ENCODE data around the gene CDH23.
A peak's percentile ranks its signal among the peaks of the same experiment; 100 is the strongest.
"Not testable (repeated sequence)": the region's sequence is repeated elsewhere in the genome, so short reads cannot be mapped to it uniquely, and the experiment has no call there.

CDH23 gene

GRCh38 chr10:71845410-71846405, 449.0 kb downstream of the CDH23 start:
- WGBS, 2 experiments: 94 to 95% methylated on average over 9 to 11 of the region's 11 CpGs
- H3K4me3 ChIP-seq (ENCODE audit: insufficient read depth, low read depth, low read length): no peak overlapping the region
- no peak overlapping the region for H3K27ac ChIP-seq (ENCODE audit: insufficient read depth, low read depth, low read length, poor library complexity, severe bottlenecking)
- H3K36me3 ChIP-seq (ENCODE audit: control insufficient read depth, insufficient read depth, low read length): no peaks in the 10 kb centered on the region
- H3K9me3 ChIP-seq (ENCODE audit: control insufficient read depth, low read length): no peaks in the 10 kb centered on the region
- peaks cover 43% of the 10 kb centered on the region for H3K4me1 ChIP-seq (ENCODE audit: control insufficient read depth, insufficient read depth, low read length)
- H3K27me3 ChIP-seq (ENCODE audit: control insufficient read depth, insufficient read depth, low read length, poor library complexity, severe bottlenecking): no peaks in the 10 kb centered on the region

- H3K9me3 ChIP-seq (ENCODE audit: control insufficient read depth, low read length): no peaks in the 10 kb centered on the region
These were observed 450.1 kb downstream of the CDH23 start for GRCh38 chr10:71846816-71847215.

GRCh38 chr10:71847418-71847817, 450.7 kb downstream of the CDH23 start:
- WGBS, 2 experiments: 90 to 94% methylated on average over 8 of the region's 8 CpGs
- Histone ChIP-seq H3K27ac (ENCODE audit: insufficient read depth, low read depth, low read length, poor library complexity, severe bottlenecking) (no peak overlapping the region), H3K27me3 (ENCODE audit: control insufficient read depth, insufficient read depth, low read length, poor library complexity, severe bottlenecking) (no peaks in the 10 kb centered on the region), H3K4me3 (ENCODE audit: insufficient read depth, low read depth, low read length) (no peak overlapping the region), H3K9me3 (ENCODE audit: control insufficient read depth, low read length) (no peaks in the 10 kb centered on the region), H3K4me1 (ENCODE audit: control insufficient read depth, insufficient read depth, low read length) (peaks cover 27% of the 10 kb centered on the region), H3K36me3 (ENCODE audit: control insufficient read depth, insufficient read depth, low read length) (no peaks in the 10 kb centered on the region)

More at GRCh38 chr10:71846816-71847215, 450.1 kb downstream of the CDH23 start:
- 95 to 96% methylated on average over 3 of the region's 3 CpGs for WGBS, 2 experiments
- H3K4me3 ChIP-seq (ENCODE audit: insufficient read depth, low read depth, low read length): no peak overlapping the region
- H3K36me3 ChIP-seq (ENCODE audit: control insufficient read depth, insufficient read depth, low read length): no peaks in the 10 kb centered on the region
- H3K27me3 ChIP-seq (ENCODE audit: control insufficient read depth, insufficient read depth, low read length, poor library complexity, severe bottlenecking): no peaks in the 10 kb centered on the region
- no peak overlapping the region for H3K27ac ChIP-seq (ENCODE audit: insufficient read depth, low read depth, low read length, poor library complexity, severe bottlenecking)
- H3K4me1 ChIP-seq (ENCODE audit: control insufficient read depth, insufficient read depth, low read length): peaks cover 33% of the 10 kb centered on the region

- no peak overlapping the region for H3K27ac ChIP-seq (ENCODE audit: insufficient read depth, low read depth, low read length, poor library complexity, severe bottlenecking)
- no peaks in the 10 kb centered on the region for H3K9me3 ChIP-seq (ENCODE audit: control insufficient read depth, low read length)
- H3K4me3 ChIP-seq (ENCODE audit: insufficient read depth, low read depth, low read length): peak overlapping the region; percentile 11
- H3K27me3 ChIP-seq (ENCODE audit: control insufficient read depth, insufficient read depth, low read length, poor library complexity, severe bottlenecking): no peaks in the 10 kb centered on the region
- H3K4me1 ChIP-seq (ENCODE audit: control insufficient read depth, insufficient read depth, low read length): peaks cover 16% of the 10 kb centered on the region
- WGBS, 2 experiments: 84 to 86% methylated on average over 10 to 11 of the region's 11 CpGs
- no peaks in the 10 kb centered on the region for H3K36me3 ChIP-seq (ENCODE audit: control insufficient read depth, insufficient read depth, low read length)
These were observed 451.9 kb downstream of the CDH23 start for GRCh38 chr10:71848325-71849275.

GRCh38 chr10:71849461-71849908, 452.8 kb downstream of the CDH23 start:
- H3K4me3 ChIP-seq (ENCODE audit: insufficient read depth, low read depth, low read length): peak overlapping the region; percentile 98
- H3K9me3 ChIP-seq (ENCODE audit: control insufficient read depth, low read length): no peaks in the 10 kb centered on the region
- H3K36me3 ChIP-seq (ENCODE audit: control insufficient read depth, insufficient read depth, low read length): no peaks in the 10 kb centered on the region
- 91 to 92% methylated on average over 17 of the region's 17 CpGs for WGBS, 2 experiments
- no peaks in the 10 kb centered on the region for H3K27me3 ChIP-seq (ENCODE audit: control insufficient read depth, insufficient read depth, low read length, poor library complexity, severe bottlenecking)
- no peak overlapping the region for H3K27ac ChIP-seq (ENCODE audit: insufficient read depth, low read depth, low read length, poor library complexity, severe bottlenecking)
- peaks cover 14% of the 10 kb centered on the region for H3K4me1 ChIP-seq (ENCODE audit: control insufficient read depth, insufficient read depth, low read length)

- 8 to 12% methylated on average over 9 to 13 of the region's 13 CpGs for WGBS, 2 experiments
- Histone ChIP-seq H3K9me3 (ENCODE audit: control insufficient read depth, low read length) (no peaks in the 10 kb centered on the region), H3K27me3 (ENCODE audit: control insufficient read depth, insufficient read depth, low read length, poor library complexity, severe bottlenecking) (no peaks in the 10 kb centered on the region), H3K4me1 (ENCODE audit: control insufficient read depth, insufficient read depth, low read length) (peaks cover 14% of the 10 kb centered on the region), H3K36me3 (ENCODE audit: control insufficient read depth, insufficient read depth, low read length) (no peaks in the 10 kb centered on the region), H3K4me3 (ENCODE audit: insufficient read depth, low read depth, low read length) (peak overlapping the region; percentile 98), H3K27ac (ENCODE audit: insufficient read depth, low read depth, low read length, poor library complexity, severe bottlenecking) (peak overlapping the region; percentile 84)
These were observed 453.5 kb downstream of the CDH23 start for GRCh38 chr10:71850021-71850742.

GRCh38 chr10:71850743-71851464, 454.2 kb downstream of the CDH23 start, which contains the start of gene PSAP:
Gene PSAP, minus strand, starts transcription at chr10:71851251. Its CDS starts 30 bp downstream, at chr10:71851221.
- Histone ChIP-seq H3K27ac (ENCODE audit: insufficient read depth, low read depth, low read length, poor library complexity, severe bottlenecking) (peak within 1 kb of the TSS; percentile 84), H3K9me3 (ENCODE audit: control insufficient read depth, low read length) (no peaks in the 10 kb centered on the region), H3K36me3 (ENCODE audit: control insufficient read depth, insufficient read depth, low read length) (no peaks in the 10 kb centered on the region), H3K4me1 (ENCODE audit: control insufficient read depth, insufficient read depth, low read length) (peaks cover 14% of the 10 kb centered on the region), H3K27me3 (ENCODE audit: control insufficient read depth, insufficient read depth, low read length, poor library complexity, severe bottlenecking) (no peaks in the 10 kb centered on the region), H3K4me3 (ENCODE audit: insufficient read depth, low read depth, low read length) (peak within 1 kb of the TSS; percentile 98)
- WGBS, 2 experiments: 0% methylated on average over 49 of the region's 49 CpGs

- not testable (repeated sequence) for H3K27me3 ChIP-seq (ENCODE audit: control insufficient read depth, insufficient read depth, low read length, poor library complexity, severe bottlenecking); H3K9me3 ChIP-seq (ENCODE audit: control insufficient read depth, low read length); H3K36me3 ChIP-seq (ENCODE audit: control insufficient read depth, insufficient read depth, low read length); H3K27ac ChIP-seq (ENCODE audit: insufficient read depth, low read depth, low read length, poor library complexity, severe bottlenecking)
- H3K4me1 ChIP-seq (ENCODE audit: control insufficient read depth, insufficient read depth, low read length): peaks cover 14% of the 10 kb centered on the region
- peak overlapping the region; percentile 98 for H3K4me3 ChIP-seq (ENCODE audit: insufficient read depth, low read depth, low read length)
- WGBS, 2 experiments: 66 to 67% methylated on average over 20 of the region's 20 CpGs
These were observed 454.9 kb downstream of the CDH23 start for GRCh38 chr10:71851465-71852095.

All from ectodermal cell (in vitro differentiated cells).